HG02970 (cell line): ENCODE data around the gene CTIF.

Source experiments
- ATAC-seq: cut with Tn5 transposase; IDR thresholded peaks from one replicate; pipeline ENCODE4 v1.9.1; 2021; ENCODE audit warnings: mild to moderate bottlenecking, moderate library complexity, moderate number of reproducible peaks; ENCODE audit not compliant: unreplicated experiment, low FRiP score

CTIF gene

GRCh38 chr18:48821845-48822244 is 283.0 kb downstream of the CTIF start:
- ATAC-seq, result no peak

GRCh38 chr18:48824231-48824970 is 285.6 kb downstream of the CTIF start:
- no peak for ATAC-seq

- no peak for ATAC-seq
Measured at GRCh38 chr18:48825101-48825745, 286.4 kb downstream of the CTIF start.

- ATAC-seq, result no peak
Measured at GRCh38 chr18:48826271-48826670, 287.4 kb downstream of the CTIF start.

- ATAC-seq, result no peak
Measured at GRCh38 chr18:48826806-48827205, 288.0 kb downstream of the CTIF start.

GRCh38 chr18:48827291-48828193 is 288.7 kb downstream of the CTIF start:
- no peak for ATAC-seq

GRCh38 chr18:48828194-48828545 is 289.3 kb downstream of the CTIF start:
- ATAC-seq, result no peak

- ATAC-seq, result no peak
Measured at GRCh38 chr18:48828691-48829442, 290.0 kb downstream of the CTIF start.

- no peak for ATAC-seq
Measured at GRCh38 chr18:48829443-48830149, 290.8 kb downstream of the CTIF start.

GRCh38 chr18:48831113-48831759 is 292.4 kb downstream of the CTIF start:
- ATAC-seq, result no peak

GRCh38 chr18:48831802-48832201 is 293.0 kb downstream of the CTIF start:
- no peak for ATAC-seq

GRCh38 chr18:48832938-48833700 is 294.3 kb downstream of the CTIF start:
- no peak for ATAC-seq

- peak; percentile 48 for ATAC-seq
Measured at GRCh38 chr18:48833701-48834412, 295.0 kb downstream of the CTIF start.

GRCh38 chr18:48834413-48835031 is 295.7 kb downstream of the CTIF start:
- peak; percentile 45 for ATAC-seq

GRCh38 chr18:48835119-48835518 is 296.3 kb downstream of the CTIF start:
- no peak for ATAC-seq

GRCh38 chr18:48835745-48836170 is 296.9 kb downstream of the CTIF start:
- ATAC-seq, result no peak

GRCh38 chr18:48836231-48836805 is 297.5 kb downstream of the CTIF start:
- ATAC-seq, result no peak
